ENCODE results near the gene PES1. TPM values are rescaled to one million over a fixed set of nuclear protein-coding genes. Genes with fewer than 3 reads are reported as not detected.

PES1 gene
- total and polyA plus RNA-seq, 2 experiments from 2014 or later: 64.1 to 76.9 TPM

DNA sequence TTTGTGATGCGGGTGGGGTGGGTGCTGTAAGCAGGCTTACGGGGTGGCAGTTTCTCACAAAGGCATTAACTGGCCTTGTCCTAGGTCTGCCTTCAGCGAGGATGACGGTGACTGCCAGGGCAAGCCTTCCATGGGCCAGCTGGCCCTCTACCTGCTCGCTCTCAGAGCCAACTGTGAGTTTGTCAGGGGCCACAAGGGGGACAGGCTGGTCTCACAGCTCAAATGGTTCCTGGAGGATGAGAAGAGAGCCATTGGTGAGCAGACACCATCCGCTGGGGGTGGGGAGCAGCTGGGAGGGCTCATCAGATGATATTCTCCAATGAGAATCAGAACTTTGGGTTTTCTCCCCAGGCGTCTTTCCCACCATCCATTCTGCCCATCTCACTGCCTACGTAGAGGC lies 21.1 kb upstream of the PES1 start:
- peaks cover 8% of the 10 kb centered on the region for H3K36me3 ChIP-seq (ENCODE audit: insufficient read depth)
- H3K27me3 ChIP-seq (ENCODE audit: insufficient read depth): no peaks in the 10 kb centered on the region
- no peaks in the 10 kb centered on the region for H3K9me2 ChIP-seq (ENCODE audit: insufficient read depth)
- DNase-seq (ENCODE audit: low spot score) (peak; percentile 53), ATAC-seq (peak; percentile 68)
- no peak overlapping the region for H3K4me3 ChIP-seq
- no peak overlapping the region for H3K27ac ChIP-seq (ENCODE audit: low read depth)
- no peaks in the 10 kb centered on the region for H4K20me1 ChIP-seq (replicated peaks; ENCODE audit: insufficient read depth)
- peaks cover 4% of the 10 kb centered on the region for H3K79me2 ChIP-seq (replicated peaks; ENCODE audit: insufficient read depth)
- no peaks in the 10 kb centered on the region for H3F3A ChIP-seq (replicated peaks; ENCODE audit: low read depth)
- peaks cover 4% of the 10 kb centered on the region for H3K27me3 Mint-ChIP-seq (ENCODE audit: insufficient read depth, low read depth, poor library complexity)
- peaks cover 66% of the 10 kb centered on the region for H3K36me3 Mint-ChIP-seq (ENCODE audit: low read depth)
- H3K4me1 ChIP-seq (ENCODE audit: insufficient read depth): peaks cover 15% of the 10 kb centered on the region
- H2AFZ ChIP-seq: no peak overlapping the region
- no peak overlapping the region for H3K27ac Mint-ChIP-seq
- no peak overlapping the region for H3K4me2 ChIP-seq
- H3K9me3 Mint-ChIP-seq: no peaks in the 10 kb centered on the region
- no peak overlapping the region for H3K4me3 Mint-ChIP-seq
- no peak for TF ChIP-seq POLR2AphosphoS5 (IDR thresholded peaks at IDR 0.05; ENCODE audit: low read depth)
- TF ChIP-seq, protein P1, sequence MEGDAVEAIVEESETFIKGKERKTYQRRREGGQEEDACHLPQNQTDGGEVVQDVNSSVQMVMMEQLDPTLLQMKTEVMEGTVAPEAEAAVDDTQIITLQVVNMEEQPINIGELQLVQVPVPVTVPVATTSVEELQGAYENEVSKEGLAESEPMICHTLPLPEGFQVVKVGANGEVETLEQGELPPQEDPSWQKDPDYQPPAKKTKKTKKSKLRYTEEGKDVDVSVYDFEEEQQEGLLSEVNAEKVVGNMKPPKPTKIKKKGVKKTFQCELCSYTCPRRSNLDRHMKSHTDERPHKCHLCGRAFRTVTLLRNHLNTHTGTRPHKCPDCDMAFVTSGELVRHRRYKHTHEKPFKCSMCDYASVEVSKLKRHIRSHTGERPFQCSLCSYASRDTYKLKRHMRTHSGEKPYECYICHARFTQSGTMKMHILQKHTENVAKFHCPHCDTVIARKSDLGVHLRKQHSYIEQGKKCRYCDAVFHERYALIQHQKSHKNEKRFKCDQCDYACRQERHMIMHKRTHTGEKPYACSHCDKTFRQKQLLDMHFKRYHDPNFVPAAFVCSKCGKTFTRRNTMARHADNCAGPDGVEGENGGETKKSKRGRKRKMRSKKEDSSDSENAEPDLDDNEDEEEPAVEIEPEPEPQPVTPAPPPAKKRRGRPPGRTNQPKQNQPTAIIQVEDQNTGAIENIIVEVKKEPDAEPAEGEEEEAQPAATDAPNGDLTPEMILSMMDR (conservative IDR thresholded peaks at IDR 0.05; ENCODE audit: low read depth in 2 of 2): peak; percentile 28 to 31; a peak in 3 of 4 replicates
- peaks cover 18% of the 10 kb centered on the region for H3K4me1 Mint-ChIP-seq

DNA sequence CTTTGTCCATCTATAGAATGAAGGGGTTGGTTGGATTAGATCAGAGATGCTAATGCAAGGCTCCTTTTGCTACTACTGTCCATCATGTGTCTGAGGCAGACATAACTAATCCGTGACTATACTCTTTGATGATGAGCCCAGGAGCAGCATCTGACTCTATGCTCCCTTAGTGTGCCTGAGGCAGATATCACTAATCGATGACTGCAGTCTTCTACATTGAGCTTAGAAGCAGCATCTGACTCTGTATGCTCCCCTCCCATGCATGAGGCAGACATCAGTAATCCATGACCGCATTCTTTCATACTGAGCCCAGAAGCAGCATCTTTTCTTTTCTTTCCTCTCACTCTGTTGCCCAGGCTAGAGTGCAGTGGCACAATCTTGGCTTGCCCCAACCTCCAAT lies 19.5 kb upstream of the PES1 start:
- Mint-ChIP-seq H3K27ac (no peak overlapping the region), H3K36me3 (ENCODE audit: low read depth) (peaks cover 54% of the 10 kb centered on the region), H3K4me1 (peaks cover 28% of the 10 kb centered on the region), H3K4me3 (no peak overlapping the region), H3K9me3 (no peaks in the 10 kb centered on the region; the same call in 2 of the 3 replicates), H3K27me3 (ENCODE audit: insufficient read depth, low read depth, poor library complexity) (peaks cover 9% of the 10 kb centered on the region)
- Histone ChIP-seq H3K27me3 (ENCODE audit: insufficient read depth) (no peaks in the 10 kb centered on the region), H3K27ac (ENCODE audit: low read depth) (no peak overlapping the region), H3F3A (replicated peaks; ENCODE audit: low read depth) (no peaks in the 10 kb centered on the region), H3K9me2 (ENCODE audit: insufficient read depth) (no peaks in the 10 kb centered on the region), H3K4me1 (ENCODE audit: insufficient read depth) (peaks cover 24% of the 10 kb centered on the region), H3K79me2 (replicated peaks; ENCODE audit: insufficient read depth) (peaks cover 8% of the 10 kb centered on the region), H3K4me2 (no peak overlapping the region), H3K36me3 (ENCODE audit: insufficient read depth) (peaks cover 8% of the 10 kb centered on the region), H2AFZ (no peak overlapping the region), H4K20me1 (replicated peaks; ENCODE audit: insufficient read depth) (no peaks in the 10 kb centered on the region), H3K4me3 (no peak overlapping the region)
- no peak for DNase-seq (ENCODE audit: low spot score)
- no peak for ATAC-seq
- TF ChIP-seq STAT1 (IDR thresholded peaks at IDR 0.05; ENCODE audit: unreplicated experiment) (no peak), POLR2AphosphoS5 (IDR thresholded peaks at IDR 0.05; ENCODE audit: low read depth) (no peak), EZH2 (IDR thresholded peaks at IDR 0.05; ENCODE audit: low read depth, unreplicated experiment) (no peak), ZNF462 (CRISPR knock-in tag; IDR thresholded peaks at IDR 0.05) (no peak), EZH2phosphoT487 (IDR thresholded peaks at IDR 0.05; ENCODE audit: unreplicated experiment) (no peak), ZNF114 (CRISPR knock-in tag; IDR thresholded peaks at IDR 0.05) (no peak), ZNF331 (CRISPR knock-in tag; IDR thresholded peaks at IDR 0.05; ENCODE audit: low read depth) (no peak), NANOG (IDR thresholded peaks at IDR 0.05; ENCODE audit: borderline replicate concordance) (no peak)
- TF ChIP-seq, protein P2, sequence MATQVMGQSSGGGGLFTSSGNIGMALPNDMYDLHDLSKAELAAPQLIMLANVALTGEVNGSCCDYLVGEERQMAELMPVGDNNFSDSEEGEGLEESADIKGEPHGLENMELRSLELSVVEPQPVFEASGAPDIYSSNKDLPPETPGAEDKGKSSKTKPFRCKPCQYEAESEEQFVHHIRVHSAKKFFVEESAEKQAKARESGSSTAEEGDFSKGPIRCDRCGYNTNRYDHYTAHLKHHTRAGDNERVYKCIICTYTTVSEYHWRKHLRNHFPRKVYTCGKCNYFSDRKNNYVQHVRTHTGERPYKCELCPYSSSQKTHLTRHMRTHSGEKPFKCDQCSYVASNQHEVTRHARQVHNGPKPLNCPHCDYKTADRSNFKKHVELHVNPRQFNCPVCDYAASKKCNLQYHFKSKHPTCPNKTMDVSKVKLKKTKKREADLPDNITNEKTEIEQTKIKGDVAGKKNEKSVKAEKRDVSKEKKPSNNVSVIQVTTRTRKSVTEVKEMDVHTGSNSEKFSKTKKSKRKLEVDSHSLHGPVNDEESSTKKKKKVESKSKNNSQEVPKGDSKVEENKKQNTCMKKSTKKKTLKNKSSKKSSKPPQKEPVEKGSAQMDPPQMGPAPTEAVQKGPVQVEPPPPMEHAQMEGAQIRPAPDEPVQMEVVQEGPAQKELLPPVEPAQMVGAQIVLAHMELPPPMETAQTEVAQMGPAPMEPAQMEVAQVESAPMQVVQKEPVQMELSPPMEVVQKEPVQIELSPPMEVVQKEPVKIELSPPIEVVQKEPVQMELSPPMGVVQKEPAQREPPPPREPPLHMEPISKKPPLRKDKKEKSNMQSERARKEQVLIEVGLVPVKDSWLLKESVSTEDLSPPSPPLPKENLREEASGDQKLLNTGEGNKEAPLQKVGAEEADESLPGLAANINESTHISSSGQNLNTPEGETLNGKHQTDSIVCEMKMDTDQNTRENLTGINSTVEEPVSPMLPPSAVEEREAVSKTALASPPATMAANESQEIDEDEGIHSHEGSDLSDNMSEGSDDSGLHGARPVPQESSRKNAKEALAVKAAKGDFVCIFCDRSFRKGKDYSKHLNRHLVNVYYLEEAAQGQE (IDR thresholded peaks at IDR 0.05; ENCODE audit: unreplicated experiment): no peak

All from GM23338 (cell line).